Middle frontal gyrus (tissue), 1 donor: ENCODE data around the gene DDX21.
A peak's percentile ranks its signal among the peaks of the same experiment; 100 is the strongest.
"Not testable (repeated sequence)": the region's sequence is repeated elsewhere in the genome, so short reads cannot be mapped to it uniquely, and the experiment has no call there.

Source experiments
- DNase-seq: peaks from one replicate; pipeline ENCODE4 v3.0.0-alpha.2; 2015; ENCODE audit warnings: low spot score; ENCODE audit errors: extremely low spot score

Gene DDX21

GRCh38 chr10:68987611-68988010 is 31.6 kb downstream of the DDX21 start:
- no peak for DNase-seq

GRCh38 chr10:68988530-68989316 is 32.8 kb downstream of the DDX21 start, which contains the start of gene KIFBP:
Gene KIFBP (plus strand): TSS chr10:68988803. CDS start chr10:68988833, 30 bp downstream.
- peak; percentile 89 for DNase-seq

DNA sequence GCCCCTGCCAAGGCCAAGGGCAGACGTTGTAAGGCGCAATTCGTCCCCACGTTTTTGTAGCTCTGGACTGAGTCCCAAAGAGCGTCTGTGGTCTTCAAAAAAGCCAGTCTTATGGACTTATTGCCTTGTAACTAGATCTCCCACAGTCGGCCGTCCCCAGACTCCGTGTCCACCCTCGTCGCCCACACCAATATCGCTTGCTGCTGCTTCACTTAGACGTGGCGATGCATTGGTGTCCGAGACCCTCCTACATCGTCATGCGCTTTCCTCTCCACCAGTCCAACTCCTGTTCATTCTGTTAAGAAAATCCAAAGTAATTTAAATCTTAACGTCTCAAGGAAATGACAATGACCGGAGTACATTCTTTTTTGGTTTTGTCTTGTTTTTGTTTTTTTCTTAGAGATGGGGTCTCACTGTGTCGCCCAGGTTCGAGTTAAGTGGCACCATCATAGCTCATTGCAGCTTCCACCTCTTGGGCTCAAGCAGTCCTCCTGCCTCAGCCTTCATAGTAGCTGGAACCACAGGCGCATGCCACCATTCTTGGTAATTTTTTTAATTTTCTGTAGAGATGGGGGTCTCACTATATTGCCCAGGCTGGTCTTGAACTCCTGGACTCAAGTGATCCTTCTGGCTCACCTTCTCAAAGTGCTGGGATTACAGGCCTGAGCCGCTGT is 33.5 kb downstream of the DDX21 start:
- no peak for DNase-seq

DNA sequence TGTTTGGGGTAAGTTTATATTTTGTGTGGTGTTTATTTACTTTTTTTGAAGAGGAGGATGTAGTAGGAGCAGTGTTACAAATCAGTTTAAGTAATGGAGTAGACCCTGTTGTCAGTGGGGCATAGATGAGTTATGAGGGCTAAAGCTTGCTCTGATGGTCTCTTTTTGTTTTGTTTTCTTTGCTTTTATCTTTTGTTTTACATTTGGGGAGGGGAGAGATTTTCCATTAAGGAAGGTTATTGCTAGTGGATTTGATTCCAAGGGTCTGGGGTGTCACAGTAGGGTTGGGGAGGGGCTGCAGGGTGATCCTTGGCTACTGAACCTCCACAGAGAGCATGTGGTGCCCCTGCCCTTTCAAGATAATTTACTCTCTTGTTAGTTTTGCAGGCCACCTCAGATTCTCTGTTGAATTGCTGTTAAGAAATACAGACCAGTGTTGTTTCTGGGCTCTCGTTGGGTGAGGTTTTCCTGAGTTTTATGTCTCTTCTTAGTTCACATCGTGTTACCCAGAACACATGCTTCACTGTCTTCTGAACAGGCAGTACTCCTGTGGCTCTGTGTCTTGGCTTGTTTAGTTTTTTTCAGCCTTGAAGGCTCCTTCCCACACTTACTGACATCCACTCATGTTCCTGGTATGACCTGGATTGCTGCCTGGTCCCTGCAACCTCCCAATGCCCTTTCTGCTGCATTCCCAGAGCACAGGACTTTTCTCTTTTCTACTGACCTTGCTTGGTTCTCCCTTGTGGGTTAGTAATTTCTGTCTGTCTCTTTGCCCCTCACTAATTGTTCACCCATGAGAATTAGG is 36.9 kb downstream of the DDX21 start:
- no peak for DNase-seq

- DNase-seq = no peak
These were observed 41.2 kb downstream of the DDX21 start for GRCh38 chr10:68997211-68997610.

DNA sequence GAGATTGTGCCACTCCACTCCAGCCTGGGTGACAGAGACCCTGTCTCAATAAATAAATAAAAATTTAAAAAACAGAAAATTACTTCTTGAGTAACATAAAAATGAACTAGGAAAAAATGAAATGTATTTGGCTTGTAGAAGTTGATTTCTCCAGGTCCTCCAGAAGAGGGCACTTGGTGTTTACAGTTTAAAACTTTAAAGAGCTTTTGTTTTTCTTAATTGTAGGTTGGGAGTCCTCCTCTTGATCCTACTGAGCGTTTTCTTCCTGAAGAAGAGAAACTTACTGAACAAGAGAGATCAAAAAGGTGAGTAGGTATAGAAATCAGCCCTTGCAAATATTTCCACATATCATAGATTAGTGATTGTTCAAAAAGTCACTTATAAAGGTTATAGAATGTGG is 48.9 kb downstream of the DDX21 start:
- no peak for DNase-seq

GRCh38 chr10:69005704-69006485 is 49.9 kb downstream of the DDX21 start:
- no peak for DNase-seq

- no peak for DNase-seq
These were observed 51.3 kb downstream of the DDX21 start for GRCh38 chr10:69007260-69007659.

DNA sequence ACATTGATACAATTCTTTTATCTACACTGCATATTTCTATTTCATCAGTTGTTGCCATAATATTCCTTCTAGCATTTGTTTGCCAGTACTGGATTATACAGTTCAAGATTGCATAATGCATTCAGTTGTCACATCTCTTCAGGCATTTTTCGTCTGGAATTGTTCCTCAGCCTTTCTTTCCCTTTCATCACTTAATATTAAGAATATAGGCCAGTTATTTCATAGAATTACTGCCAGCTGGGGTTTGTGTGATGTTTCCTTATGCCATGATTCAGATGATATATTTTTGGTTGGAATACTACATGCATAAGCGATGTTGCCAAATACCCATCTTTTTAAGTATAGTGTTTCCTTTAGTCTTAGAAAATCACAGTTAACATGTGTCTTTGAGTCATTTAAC is 53.4 kb downstream of the DDX21 start:
- no peak for DNase-seq

DNA sequence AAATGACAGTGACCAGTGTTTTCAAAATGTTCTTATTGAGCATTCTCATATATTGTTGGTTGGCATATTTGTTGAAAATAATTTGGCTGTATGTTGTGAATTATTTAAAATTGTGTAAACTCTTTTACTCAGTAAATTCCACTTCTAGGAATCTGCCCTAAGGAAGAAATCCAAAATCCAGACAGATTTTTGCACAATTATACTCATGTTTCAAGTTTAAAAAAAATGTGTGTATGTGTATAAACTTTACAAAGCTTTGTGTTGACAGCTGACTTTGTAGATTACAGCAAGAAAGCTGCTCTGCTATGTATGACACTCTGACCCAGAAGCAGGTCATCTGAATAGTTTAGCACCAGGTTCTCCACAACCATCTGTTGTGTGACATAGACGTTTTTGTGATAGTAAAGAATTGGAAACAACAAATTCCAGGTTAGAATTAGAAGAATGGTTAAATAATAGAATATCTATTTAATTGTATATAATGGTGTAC is 54.2 kb downstream of the DDX21 start:
- DNase-seq = no peak

DNA sequence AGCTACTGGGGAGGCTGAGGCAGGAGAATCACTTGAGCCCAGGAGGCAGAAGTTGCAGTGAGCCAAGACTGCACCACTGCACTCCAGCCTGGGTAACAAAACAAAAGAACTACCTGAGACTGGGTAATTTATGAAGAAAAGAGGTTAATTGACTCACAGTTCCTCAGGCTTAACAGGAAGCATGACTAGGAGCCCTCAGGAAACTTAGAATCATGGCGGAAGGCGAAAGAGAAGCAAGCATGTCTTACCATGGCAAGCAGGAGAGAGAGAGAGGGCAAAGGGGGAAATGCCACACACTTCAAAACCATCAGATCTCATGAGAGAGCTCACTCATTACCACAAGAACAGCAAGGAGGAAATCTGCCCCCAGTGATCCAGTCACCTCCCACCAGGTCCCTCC is 56.8 kb downstream of the DDX21 start:
- DNase-seq = not testable (repeated sequence)

GRCh38 chr10:69014171-69014570 is 58.2 kb downstream of the DDX21 start:
- no peak for DNase-seq

GRCh38 chr10:69018613-69019012 is 62.6 kb downstream of the DDX21 start:
- DNase-seq = no peak

DNA sequence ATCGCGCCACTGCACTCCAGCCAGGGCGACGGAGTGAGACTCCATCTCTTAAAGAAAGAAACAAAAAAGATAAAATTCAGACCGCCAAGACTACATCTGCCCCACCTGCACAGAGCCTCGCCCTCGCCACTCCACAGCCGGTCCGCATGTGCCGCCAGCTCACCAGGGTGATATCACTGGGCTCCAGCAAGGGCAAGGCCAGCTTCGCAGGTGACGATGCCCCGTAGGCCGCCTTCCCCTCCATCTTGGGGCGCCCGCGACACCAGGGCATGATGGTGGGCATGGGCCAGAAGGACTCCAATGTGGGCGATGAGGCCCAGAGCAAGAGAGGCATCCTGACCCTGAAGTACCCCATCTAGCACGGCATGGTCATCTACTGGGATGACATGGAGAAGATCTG is 66.6 kb downstream of the DDX21 start:
- DNase-seq = no peak

DNA sequence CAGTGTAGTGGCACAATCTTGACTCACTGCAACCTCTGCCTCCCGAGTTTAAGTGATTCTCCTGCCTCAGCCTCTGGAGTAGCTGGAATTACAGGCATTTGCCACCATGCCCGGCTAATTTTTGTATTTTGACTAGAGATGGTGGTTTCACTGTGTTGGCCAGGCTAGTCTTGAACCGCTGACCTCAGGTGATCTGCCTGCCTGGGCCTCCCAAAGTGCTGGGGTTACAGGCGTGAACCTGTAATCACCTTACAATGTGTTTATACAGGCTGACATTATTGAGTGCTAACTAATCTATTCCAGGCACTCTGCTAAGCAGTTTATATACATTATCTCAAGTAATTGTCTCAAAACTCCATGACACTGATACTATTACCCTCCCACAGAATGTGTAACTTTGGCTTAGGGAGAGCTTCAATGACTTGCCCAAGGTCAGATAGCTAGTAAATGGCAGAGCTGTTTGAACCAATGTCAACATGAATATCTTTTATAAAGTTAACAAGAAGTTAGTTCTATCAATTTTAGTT is 69.5 kb downstream of the DDX21 start:
- DNase-seq = no peak

- DNase-seq = no peak
These were observed 77.3 kb downstream of the DDX21 start for GRCh38 chr10:69033256-69033655.
